IPS DF 6.9 (cell line): Measurements from ENCODE around the gene EP300.
A peak's percentile ranks its signal among the peaks of the same experiment; 100 is the strongest.
"Not testable (repeated sequence)": the region's sequence is repeated elsewhere in the genome, so short reads cannot be mapped to it uniquely, and the experiment has no call there.

Source experiments
- DNase-seq: peaks from one replicate; pipeline ENCODE4 v3.0.0-alpha.2; 2013; ENCODE audit warnings: low read depth, low spot score
- H3K27ac ChIP-seq: one replicate; pipeline ENCODE4 v1.5.1; 2013; ENCODE audit warnings: low read length, control low read depth
- H3K27me3 ChIP-seq: 2 replicates; pipeline ENCODE4 v1.6.1; 2013; ENCODE audit warnings: mild to moderate bottlenecking, low read length; ENCODE audit not compliant: control insufficient read depth, insufficient read depth
- H3K36me3 ChIP-seq: 2 replicates; pipeline ENCODE4 v1.6.1; 2013; ENCODE audit warnings: low read length; ENCODE audit not compliant: control insufficient read depth, insufficient read depth
- H3K4me1 ChIP-seq: 2 replicates; pipeline ENCODE4 v1.6.1; 2013; ENCODE audit warnings: low read length; ENCODE audit not compliant: control insufficient read depth, insufficient read depth
- H3K4me3 ChIP-seq: 2 replicates; pipeline ENCODE4 v1.5.1; 2013; ENCODE audit warnings: mild to moderate bottlenecking, low read length
- H3K9me3 ChIP-seq: 2 replicates; pipeline ENCODE4 v1.6.1; 2013; ENCODE audit warnings: low read length, inconsistent platforms; ENCODE audit not compliant: control insufficient read depth, insufficient read depth
- WGBS: extraction: QIAGEN DNeasy Blood & Tissue Kit; methylation state at CpG from one replicate; pipeline ENCODE4 v1.1.7; 2013; ENCODE audit warnings: mixed read lengths, missing lambda C conversion rate; ENCODE audit not compliant: insufficient read length, insufficient coverage; 5-methylcytosine and 5-hydroxymethylcytosine counted together

Gene EP300

DNA sequence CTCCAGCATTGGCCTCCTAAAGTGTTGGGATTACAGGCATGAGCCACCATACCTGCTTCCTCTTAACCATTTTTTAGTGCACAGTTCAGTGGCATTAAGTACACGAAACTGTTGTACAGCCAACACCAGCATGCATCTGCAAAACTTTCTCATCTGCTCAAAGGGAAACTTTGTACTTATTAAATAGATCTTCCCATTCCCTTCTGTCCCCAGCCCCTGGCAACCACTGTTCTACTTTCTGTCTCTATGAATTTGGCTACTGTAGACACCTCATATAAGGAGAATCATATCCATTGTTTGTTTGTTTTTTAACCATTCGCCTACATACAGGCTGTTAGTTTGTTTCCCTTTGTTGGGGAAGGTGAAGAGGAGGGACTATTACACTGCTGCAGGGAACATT, 6.5 kb upstream of the EP300 start:
- H3K9me3 ChIP-seq = no peaks in the 10 kb centered on the region
- H3K27me3 ChIP-seq = no peaks in the 10 kb centered on the region
- H3K27ac ChIP-seq = no peak overlapping the region
- H3K4me3 ChIP-seq = no peak overlapping the region
- no peaks in the 10 kb centered on the region for H3K36me3 ChIP-seq
- WGBS = no CpG with 5 or more reads among the region's 2 CpGs
- no peaks in the 10 kb centered on the region for H3K4me1 ChIP-seq
- DNase-seq = no peak

DNA sequence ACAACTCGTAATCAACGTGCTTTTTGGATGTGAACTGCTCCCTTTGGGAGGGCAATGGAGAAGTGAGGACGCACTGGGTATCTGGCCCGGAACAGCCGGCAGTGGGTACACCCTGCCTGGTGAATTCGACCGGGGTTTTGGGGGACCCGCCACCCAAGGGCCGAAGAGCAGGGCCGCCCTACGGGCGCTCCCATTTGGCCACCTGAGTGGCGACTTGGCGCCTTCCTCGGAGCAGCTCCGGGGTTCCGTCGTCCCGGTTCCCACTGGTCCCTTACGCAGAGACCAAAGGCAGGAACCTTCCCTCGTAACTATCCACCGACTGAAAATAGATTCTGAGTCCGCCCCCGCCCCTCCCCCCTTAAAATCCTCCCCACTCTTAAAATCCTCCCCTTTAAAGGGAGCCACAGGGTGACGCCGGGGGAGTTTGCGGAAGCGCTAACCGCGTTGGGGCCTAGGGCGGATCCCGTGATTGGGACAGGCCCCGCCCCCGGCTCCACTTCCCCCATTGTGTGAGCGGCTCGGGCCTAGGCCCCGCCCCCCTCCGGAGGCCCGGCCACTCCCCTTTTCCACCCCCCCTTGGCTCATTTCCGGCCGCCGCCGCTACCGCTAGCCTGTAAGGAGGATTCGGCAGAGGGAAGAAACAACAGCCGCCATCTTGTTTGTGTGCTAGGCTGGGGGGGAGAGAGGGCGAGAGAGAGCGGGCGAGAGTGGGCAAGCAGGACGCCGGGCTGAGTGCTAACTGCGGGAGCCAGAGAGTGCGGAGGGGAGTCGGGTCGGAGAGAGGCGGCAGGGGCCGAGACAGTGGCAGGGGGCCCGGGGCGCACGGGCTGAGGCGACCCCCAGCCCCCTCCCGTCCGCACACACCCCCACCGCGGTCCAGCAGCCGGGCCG, 1.0 kb upstream of the EP300 start:
- Histone ChIP-seq H3K4me1 (no peaks in the 10 kb centered on the region), H3K9me3 (no peaks in the 10 kb centered on the region), H3K27me3 (no peaks in the 10 kb centered on the region), H3K4me3 (peak overlapping the region; percentile 98), H3K27ac (no peak overlapping the region), H3K36me3 (no peaks in the 10 kb centered on the region)
- peak; percentile 84 for DNase-seq
- no CpG with 5 or more reads among the region's 67 CpGs for WGBS

DNA sequence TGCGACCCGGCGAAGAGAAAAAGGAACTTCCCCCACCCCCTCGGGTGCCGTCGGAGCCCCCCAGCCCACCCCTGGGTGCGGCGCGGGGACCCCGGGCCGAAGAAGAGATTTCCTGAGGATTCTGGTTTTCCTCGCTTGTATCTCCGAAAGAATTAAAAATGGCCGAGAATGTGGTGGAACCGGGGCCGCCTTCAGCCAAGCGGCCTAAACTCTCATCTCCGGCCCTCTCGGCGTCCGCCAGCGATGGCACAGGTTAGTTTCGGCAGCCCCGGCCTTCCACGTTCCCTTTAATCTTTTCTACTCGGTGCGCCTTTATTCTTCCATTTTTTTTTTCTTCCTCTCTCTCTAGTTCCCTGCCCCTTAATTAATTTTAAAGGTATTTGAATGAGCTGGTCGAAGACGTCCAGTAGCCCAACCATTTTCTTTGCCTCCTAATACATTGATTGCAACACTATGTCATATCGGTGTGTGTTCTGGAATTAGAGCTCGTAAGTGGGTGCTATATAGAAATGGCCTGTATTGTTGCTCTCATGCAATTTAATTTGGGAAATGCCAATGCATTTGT, 537 bp downstream of the EP300 start:
- H3K27me3 ChIP-seq = no peaks in the 10 kb centered on the region
- H3K36me3 ChIP-seq = no peaks in the 10 kb centered on the region
- H3K4me1 ChIP-seq = no peaks in the 10 kb centered on the region
- no peak for DNase-seq
- H3K27ac ChIP-seq = no peak overlapping the region
- WGBS = no CpG with 5 or more reads among the region's 31 CpGs
- peak overlapping the region; percentile 98 for H3K4me3 ChIP-seq
- no peaks in the 10 kb centered on the region for H3K9me3 ChIP-seq

DNA sequence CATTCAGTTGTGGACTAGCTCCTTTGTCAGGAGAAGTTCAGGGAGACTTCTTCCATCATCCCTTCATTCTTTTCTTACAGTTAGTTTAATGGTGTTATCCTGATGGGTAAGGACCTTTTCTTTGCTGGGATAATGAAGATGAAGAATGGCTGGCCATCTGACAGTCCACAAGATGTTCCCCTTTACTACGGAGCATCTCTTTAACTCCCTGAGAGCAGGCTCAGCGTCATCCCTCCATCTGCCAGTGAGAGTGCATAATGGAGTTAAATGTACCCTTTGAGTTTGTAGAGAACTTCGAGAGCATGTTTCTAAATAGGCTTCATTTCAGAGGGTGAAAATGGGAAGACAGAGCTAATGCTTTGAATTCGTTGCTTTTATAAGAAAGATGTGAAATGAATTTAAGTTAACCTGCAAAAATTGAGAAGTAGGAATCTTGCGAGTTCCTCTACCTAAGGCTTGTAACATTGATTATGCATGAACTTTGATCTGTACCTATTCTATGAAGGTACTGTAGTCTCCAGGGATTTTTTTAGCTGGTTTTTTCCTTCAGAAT, 1.7 kb downstream of the EP300 start:
- DNase-seq = no peak
- no CpG with 5 or more reads among the region's 5 CpGs for WGBS

DNA sequence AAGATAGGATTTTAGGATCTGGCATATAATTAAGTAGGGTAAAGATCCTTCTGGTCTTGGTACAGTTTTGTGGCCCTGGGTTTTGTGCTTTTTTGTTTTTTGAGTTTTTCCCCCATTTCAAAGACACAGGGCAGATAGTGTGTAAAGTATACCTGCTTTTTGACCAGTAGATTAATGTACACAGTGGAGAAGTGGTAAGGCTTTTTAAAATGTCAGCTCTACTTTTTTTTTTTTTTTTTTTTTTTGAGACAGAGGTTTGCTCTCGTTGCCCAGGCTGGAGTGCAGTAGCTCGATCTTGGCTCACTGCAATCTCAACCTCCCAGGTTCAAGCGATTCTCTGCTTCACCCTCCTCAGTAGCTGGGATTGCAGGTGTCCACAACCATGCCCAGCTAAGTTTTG, 4.0 kb downstream of the EP300 start:
- H3K4me1 ChIP-seq = no peaks in the 10 kb centered on the region; the same call in 1 of the 2 replicates
- no CpG with 5 or more reads among the region's 3 CpGs for WGBS
- no peak overlapping the region for H3K4me3 ChIP-seq
- DNase-seq = no peak
- no peak overlapping the region for H3K27ac ChIP-seq
- no peaks in the 10 kb centered on the region for H3K27me3 ChIP-seq
- no peaks in the 10 kb centered on the region for H3K36me3 ChIP-seq
- H3K9me3 ChIP-seq = no peaks in the 10 kb centered on the region

More for the DNA sequence above, 1.7 kb downstream of the EP300 start:
- no peaks in the 10 kb centered on the region for H3K27me3 ChIP-seq
- no peaks in the 10 kb centered on the region for H3K4me1 ChIP-seq
- H3K4me3 ChIP-seq = peak overlapping the region; percentile 98; the same call in 1 of the 2 replicates
- no peaks in the 10 kb centered on the region for H3K36me3 ChIP-seq
- H3K27ac ChIP-seq = no peak overlapping the region
- H3K9me3 ChIP-seq = no peaks in the 10 kb centered on the region

DNA sequence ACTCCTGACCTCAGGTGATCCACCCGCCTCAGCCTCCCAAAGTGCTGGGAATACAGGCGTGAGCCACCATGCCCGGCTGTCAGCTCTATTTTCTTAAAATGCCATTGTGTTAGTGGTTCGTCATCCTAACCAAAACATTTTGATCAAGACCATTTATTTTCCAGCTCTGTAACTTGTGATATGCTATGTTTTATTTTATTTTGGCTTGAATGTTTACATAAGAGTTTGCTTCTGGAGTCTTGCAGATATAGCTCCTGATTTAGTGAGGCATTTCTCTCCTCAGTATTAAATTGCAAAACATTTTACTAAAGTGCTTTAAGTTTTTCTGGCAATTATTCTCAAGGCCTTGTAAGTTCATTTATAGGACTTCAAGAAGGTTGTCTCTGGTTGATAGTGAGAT, 4.4 kb downstream of the EP300 start:
- DNase-seq = no peak
- no peaks in the 10 kb centered on the region for H3K36me3 ChIP-seq
- H3K4me3 ChIP-seq = no peak overlapping the region
- no CpG with 5 or more reads among the region's 4 CpGs for WGBS
- no peaks in the 10 kb centered on the region; the same call in 1 of the 2 replicates for H3K4me1 ChIP-seq
- H3K9me3 ChIP-seq = no peaks in the 10 kb centered on the region
- no peaks in the 10 kb centered on the region for H3K27me3 ChIP-seq
- no peak overlapping the region for H3K27ac ChIP-seq

DNA sequence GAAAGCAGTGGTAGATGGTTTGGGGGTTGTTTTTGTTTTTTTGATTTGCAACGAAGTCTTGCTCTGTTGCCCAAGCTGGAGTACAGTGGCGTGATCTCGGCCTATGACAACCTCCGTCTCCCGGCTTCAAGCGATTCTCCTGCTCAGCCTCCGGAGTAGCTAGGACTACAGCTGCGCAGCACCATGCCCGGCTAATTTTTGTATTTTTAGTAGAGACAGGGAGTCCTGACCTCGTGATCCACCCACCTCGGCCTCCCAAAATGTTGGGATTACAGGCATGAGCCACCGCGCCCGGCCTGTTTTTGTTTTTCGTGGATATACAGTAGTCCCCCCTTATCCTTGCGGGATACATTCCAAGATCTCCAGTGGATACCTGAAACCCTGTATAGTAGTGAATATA, 6.6 kb downstream of the EP300 start:
- H3K27ac ChIP-seq = no peak overlapping the region
- WGBS = no CpG with 5 or more reads among the region's 16 CpGs
- H3K4me3 ChIP-seq = no peak overlapping the region
- H3K4me1 ChIP-seq = no peaks in the 10 kb centered on the region; the same call in 1 of the 2 replicates
- no peaks in the 10 kb centered on the region for H3K36me3 ChIP-seq
- H3K27me3 ChIP-seq = no peaks in the 10 kb centered on the region
- H3K9me3 ChIP-seq = no peaks in the 10 kb centered on the region
- DNase-seq = no peak

DNA sequence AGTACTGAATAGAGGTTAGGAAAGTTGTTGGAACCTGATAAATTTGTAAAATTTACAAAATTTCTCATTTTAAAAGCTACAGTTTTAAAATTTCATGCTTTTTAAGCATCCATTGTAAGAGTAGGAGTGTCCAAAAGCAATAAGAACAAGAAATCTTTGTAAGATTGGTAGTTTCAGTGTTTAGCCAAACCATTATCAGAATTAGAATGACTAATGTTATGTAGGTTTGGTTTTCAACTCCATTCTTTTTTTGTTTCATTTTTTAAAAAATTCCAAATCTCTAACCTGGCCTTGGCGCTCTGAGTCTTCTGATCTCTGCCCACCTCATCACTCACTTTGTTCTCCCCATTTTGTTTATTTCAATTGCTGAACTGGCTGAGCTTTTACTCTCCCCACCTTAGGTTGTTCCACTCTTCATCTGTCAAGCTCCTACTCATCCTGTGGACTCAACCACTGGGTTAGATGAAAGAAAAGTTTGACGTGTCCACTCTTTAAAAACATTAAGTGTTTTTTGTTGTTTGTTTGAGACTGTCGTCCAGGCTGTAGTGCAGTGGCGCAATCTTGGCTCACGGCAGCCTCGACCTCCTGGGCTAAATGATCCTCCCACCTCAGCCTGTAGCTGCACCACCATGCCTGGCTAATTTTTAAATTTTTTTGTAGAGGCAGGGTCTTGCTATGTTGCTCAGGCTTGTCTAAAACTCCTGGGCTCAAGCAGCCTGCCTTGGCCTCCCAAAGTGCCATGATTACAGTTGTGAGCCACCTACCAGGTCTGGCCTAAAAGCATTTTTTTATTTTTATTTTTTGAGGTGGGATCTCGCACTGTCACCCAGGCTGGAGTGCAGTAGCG, 14.0 kb downstream of the EP300 start:
- Histone ChIP-seq H3K27ac (no peak overlapping the region), H3K4me3 (no peak overlapping the region), H3K4me1 (no peaks in the 10 kb centered on the region), H3K27me3 (no peaks in the 10 kb centered on the region), H3K36me3 (no peaks in the 10 kb centered on the region), H3K9me3 (no peaks in the 10 kb centered on the region)
- no CpG with 5 or more reads among the region's 8 CpGs for WGBS
- DNase-seq = no peak

DNA sequence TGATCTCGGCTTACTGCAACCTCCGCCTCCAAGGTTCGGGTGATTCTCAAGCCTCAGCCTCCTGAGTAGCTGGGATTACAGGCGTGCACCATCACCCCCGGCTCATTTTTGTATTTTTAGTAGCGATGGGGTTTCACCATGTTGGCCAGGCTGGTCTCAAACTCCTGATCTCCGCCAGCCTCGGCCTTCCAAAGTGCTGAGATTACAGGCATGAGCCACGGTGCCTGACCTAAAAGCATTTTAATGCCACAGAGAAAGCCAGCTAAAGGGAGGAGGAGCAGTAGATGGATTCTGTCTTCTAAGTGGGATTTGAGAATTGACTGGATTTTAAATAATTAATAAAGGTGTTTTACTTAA, 14.6 kb downstream of the EP300 start:
- not testable (repeated sequence) for H3K4me3 ChIP-seq, H3K27me3 ChIP-seq, H3K9me3 ChIP-seq, DNase-seq, H3K4me1 ChIP-seq, H3K27ac ChIP-seq, H3K36me3 ChIP-seq
- WGBS = no CpG with 5 or more reads among the region's 9 CpGs

DNA sequence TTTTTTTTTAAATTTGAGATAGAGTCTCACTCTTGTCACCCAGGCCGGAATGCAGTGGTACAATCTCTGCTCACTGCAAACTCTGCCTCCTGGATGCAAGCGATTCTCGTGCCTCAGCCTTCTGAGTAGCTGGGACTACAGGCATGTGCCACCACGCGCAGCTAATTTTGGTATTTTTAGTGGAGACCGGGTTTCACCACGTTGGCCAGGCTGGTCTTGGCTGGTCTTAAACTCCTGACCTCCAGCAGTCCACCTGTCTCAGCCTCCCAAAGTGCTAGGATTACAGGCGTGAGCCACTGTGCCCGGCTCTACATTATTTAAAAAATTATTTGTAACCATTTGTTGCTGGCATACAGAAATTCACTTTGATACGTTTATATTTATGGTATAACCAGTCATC, 18.6 kb downstream of the EP300 start:
- Histone ChIP-seq H3K4me3 (no peak overlapping the region), H3K36me3 (no peaks in the 10 kb centered on the region), H3K27me3 (no peaks in the 10 kb centered on the region), H3K4me1 (no peaks in the 10 kb centered on the region), H3K27ac (no peak overlapping the region), H3K9me3 (no peaks in the 10 kb centered on the region)
- no peak for DNase-seq
- no CpG with 5 or more reads among the region's 10 CpGs for WGBS
